ENCODE data around the gene KRT7.

The KRT7 gene

DNA sequence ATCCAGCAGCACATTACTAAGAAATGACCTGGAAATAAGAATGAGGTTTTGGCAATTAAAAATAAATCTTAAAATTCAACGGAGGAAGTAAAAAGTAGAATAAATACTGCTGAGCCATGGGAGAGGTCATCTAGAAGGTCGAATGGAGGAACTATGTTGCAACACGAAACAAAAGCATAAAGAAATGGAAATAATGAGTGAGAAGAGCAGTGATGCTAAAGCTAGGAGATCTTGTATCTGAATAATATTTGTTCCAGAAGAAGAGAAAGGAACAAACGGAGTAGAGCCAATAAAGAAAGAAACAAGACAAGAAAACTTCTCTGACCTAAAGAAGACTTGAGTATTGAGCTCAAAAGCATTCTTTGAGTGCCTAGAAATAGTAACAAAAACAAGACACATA lies 6.6 kb upstream of the KRT7 start:
- Histone ChIP-seq H3K4me2 (ENCODE audit: low read length) (no peak overlapping the region), H3K27ac (ENCODE audit: low read length) (no peak overlapping the region), H3K4me3 (ENCODE audit: low read length) (no peak overlapping the region), H3K4me1 (ENCODE audit: low read length) (peaks cover 12% of the 10 kb centered on the region), H3K79me2 (ENCODE audit: low read length) (no peaks in the 10 kb centered on the region), H4K20me1 (ENCODE audit: insufficient read depth, low read length) (no peaks in the 10 kb centered on the region), H3K36me3 (replicated peaks; ENCODE audit: low read depth, low read length) (no peaks in the 10 kb centered on the region), H3K27me3 (ENCODE audit: low read depth, low read length) (peaks cover 51% of the 10 kb centered on the region), H2AFZ (ENCODE audit: low read depth, low read length) (no peak overlapping the region), H3K9me3 (ENCODE audit: insufficient read depth, low read length) (no peaks in the 10 kb centered on the region), H3K9ac (ENCODE audit: low read length) (no peak overlapping the region)
- TF ChIP-seq EZH2phosphoT487 (IDR thresholded peaks at IDR 0.05; ENCODE audit: low read depth) (no peak), CTCF (IDR thresholded peaks at IDR 0.05; ENCODE audit: low read depth, low read length) (no peak)

DNA sequence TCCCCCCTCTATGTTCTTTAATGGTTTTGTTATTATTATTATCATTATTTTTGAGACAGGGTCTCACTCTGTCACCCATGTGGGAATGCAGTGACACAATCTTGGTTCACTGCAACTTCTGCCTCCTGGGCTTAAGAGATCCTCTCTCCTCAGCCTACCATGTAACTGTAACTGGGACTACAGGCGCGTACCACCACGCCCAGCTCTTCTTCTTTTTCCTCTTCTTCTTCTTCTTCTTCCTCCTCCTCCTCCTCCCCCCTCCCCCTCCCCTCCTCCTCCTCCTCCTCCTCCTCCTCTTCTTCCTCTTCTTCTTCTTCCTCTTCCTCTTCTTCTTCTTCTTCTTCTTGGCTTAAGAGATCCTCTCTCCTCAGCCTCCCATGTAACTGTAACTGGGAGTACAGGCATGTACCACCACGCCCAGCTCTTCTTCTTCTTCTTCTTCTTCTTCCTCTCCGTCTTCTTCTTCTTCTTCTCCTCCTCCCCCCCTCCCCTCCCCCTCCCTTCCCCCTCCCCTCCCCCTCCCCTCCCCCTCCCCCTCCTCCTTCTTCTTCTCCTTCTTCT lies 5.4 kb upstream of the KRT7 start:
- Histone ChIP-seq H3K27ac (ENCODE audit: low read length) (no peak overlapping the region), H4K20me1 (ENCODE audit: insufficient read depth, low read length) (no peaks in the 10 kb centered on the region), H3K36me3 (replicated peaks; ENCODE audit: low read depth, low read length) (no peaks in the 10 kb centered on the region), H3K4me1 (ENCODE audit: low read length) (no peaks in the 10 kb centered on the region), H3K4me2 (ENCODE audit: low read length) (no peak overlapping the region), H2AFZ (ENCODE audit: low read depth, low read length) (no peak overlapping the region), H3K27me3 (ENCODE audit: low read depth, low read length) (peaks cover 51% of the 10 kb centered on the region), H3K9ac (ENCODE audit: low read length) (no peak overlapping the region), H3K79me2 (ENCODE audit: low read length) (no peaks in the 10 kb centered on the region), H3K4me3 (ENCODE audit: low read length) (no peak overlapping the region), H3K9me3 (ENCODE audit: insufficient read depth, low read length) (no peaks in the 10 kb centered on the region)
- no peak for TF ChIP-seq CTCF (IDR thresholded peaks at IDR 0.05; ENCODE audit: low read depth, low read length)
- no peak for TF ChIP-seq EZH2phosphoT487 (IDR thresholded peaks at IDR 0.05; ENCODE audit: low read depth)

GRCh38 chr12:52228366-52228765 lies 4.7 kb upstream of the KRT7 start:
- Histone ChIP-seq H3K4me1 (ENCODE audit: low read length) (no peaks in the 10 kb centered on the region), H3K36me3 (replicated peaks; ENCODE audit: low read depth, low read length) (no peaks in the 10 kb centered on the region), H3K4me2 (ENCODE audit: low read length) (no peak overlapping the region), H2AFZ (ENCODE audit: low read depth, low read length) (no peak overlapping the region), H3K4me3 (ENCODE audit: low read length) (no peak overlapping the region), H4K20me1 (ENCODE audit: insufficient read depth, low read length) (no peaks in the 10 kb centered on the region), H3K9ac (ENCODE audit: low read length) (no peak overlapping the region), H3K27ac (ENCODE audit: low read length) (no peak overlapping the region), H3K79me2 (ENCODE audit: low read length) (no peaks in the 10 kb centered on the region), H3K27me3 (ENCODE audit: low read depth, low read length) (peaks cover 45% of the 10 kb centered on the region), H3K9me3 (ENCODE audit: insufficient read depth, low read length) (no peaks in the 10 kb centered on the region)
- TF ChIP-seq CTCF (IDR thresholded peaks at IDR 0.05; ENCODE audit: low read depth, low read length) (no peak), EZH2phosphoT487 (IDR thresholded peaks at IDR 0.05; ENCODE audit: low read depth) (no peak)

DNA sequence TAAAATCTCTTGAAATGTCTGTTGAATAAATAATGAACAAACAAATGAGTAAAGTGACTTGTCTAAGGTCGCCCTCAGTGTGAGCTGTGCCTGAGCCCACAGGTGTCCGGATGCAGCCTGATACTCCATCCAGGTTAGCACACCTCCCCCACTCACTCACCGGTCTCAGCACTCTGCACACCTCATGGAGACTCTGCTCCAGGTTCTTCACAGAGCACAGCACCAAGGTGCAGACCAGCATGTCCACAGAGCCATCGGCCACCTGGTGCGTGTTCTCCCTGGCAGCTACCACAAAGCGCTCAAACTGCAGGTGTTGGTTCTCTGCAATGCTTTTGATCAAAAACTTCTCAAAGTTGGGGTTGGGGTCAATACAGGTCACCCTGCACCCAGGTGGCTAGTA lies 4.1 kb upstream of the KRT7 start:
- peaks cover 42% of the 10 kb centered on the region for H3K27me3 ChIP-seq (ENCODE audit: low read depth, low read length)
- no peak overlapping the region for H3K4me3 ChIP-seq (ENCODE audit: low read length)
- no peak for TF ChIP-seq CTCF (IDR thresholded peaks at IDR 0.05; ENCODE audit: low read depth, low read length)
- no peak for TF ChIP-seq EZH2phosphoT487 (IDR thresholded peaks at IDR 0.05; ENCODE audit: low read depth)
- H3K36me3 ChIP-seq (replicated peaks; ENCODE audit: low read depth, low read length), result no peaks in the 10 kb centered on the region
- H3K27ac ChIP-seq (ENCODE audit: low read length), result no peak overlapping the region
- no peaks in the 10 kb centered on the region for H3K79me2 ChIP-seq (ENCODE audit: low read length)
- H3K9ac ChIP-seq (ENCODE audit: low read length), result no peak overlapping the region
- no peaks in the 10 kb centered on the region for H3K9me3 ChIP-seq (ENCODE audit: insufficient read depth, low read length)
- H4K20me1 ChIP-seq (ENCODE audit: insufficient read depth, low read length), result no peaks in the 10 kb centered on the region
- H3K4me1 ChIP-seq (ENCODE audit: low read length), result no peaks in the 10 kb centered on the region
- no peak overlapping the region for H3K4me2 ChIP-seq (ENCODE audit: low read length)
- no peak overlapping the region for H2AFZ ChIP-seq (ENCODE audit: low read depth, low read length)

All from OCI-LY3 (cell line).